ENCODE data around the gene KLF6. TPM values are rescaled to one million over a fixed set of nuclear protein-coding genes. Genes with fewer than 3 reads are reported as not detected.

Gene KLF6
- total RNA-seq, 3 donors from 2014 or later (not counting 1 experiment from before 2014, with no cell fraction given): 1,044 to 1,768 (median 1,056) TPM

DNA sequence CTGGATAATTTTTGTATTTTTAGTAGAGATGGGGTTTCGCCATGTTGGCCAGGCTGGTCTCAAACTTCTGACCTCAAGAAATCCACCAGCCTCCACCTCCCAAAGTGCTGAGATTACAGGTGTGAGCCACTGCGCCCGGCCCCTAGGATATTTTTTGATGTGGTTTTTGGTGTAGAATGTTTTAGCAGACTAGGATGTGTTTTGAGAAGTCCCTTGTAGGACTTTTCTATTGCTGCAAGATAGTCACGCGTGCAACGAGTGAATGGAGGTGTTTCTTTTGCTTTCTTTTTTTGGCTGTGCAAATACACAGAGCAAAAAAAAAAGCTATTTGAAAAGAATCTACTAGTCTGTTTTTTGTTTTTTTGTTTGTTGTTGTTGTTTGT lies 29.8 kb upstream of the KLF6 start:
- 30% methylated on average over 5 of the region's 6 CpGs for WGBS (ENCODE audit: insufficient coverage)
- H3K4me3 Mint-ChIP-seq: peak overlapping the region; percentile 53
- ATAC-seq (peak in 2 of 3 donors; percentile 6 to 31), DNase-seq (peak in 1 of 2 donors; percentile 41)
- Histone ChIP-seq H3K4me1 (ENCODE audit: control insufficient read depth, insufficient read depth, low read length) (peaks cover 36% of the 10 kb centered on the region), H3K27ac (ENCODE audit: low read length) (no peak overlapping the region), H3K9me3 (ENCODE audit: control insufficient read depth, insufficient read depth, low read length) (no peaks in the 10 kb centered on the region), H3K27me3 (ENCODE audit: control insufficient read depth, insufficient read depth, low read length) (no peaks in the 10 kb centered on the region), H3K4me3 (ENCODE audit: low read length) (no peak overlapping the region), H3K36me3 (ENCODE audit: control insufficient read depth, insufficient read depth, low read length) (no peaks in the 10 kb centered on the region)
- no peaks in the 10 kb centered on the region for H3K9me3 Mint-ChIP-seq
- intact Hi-C loops (cut with micrococcal nuclease): loop anchor here (5.0 kb wide), 1 partner anchor 77 kb away; no protein-coding TSS in a partner anchor
- H3K27ac Mint-ChIP-seq: peak overlapping the region; percentile 63 to 86
- TF ChIP-seq, protein P1, sequence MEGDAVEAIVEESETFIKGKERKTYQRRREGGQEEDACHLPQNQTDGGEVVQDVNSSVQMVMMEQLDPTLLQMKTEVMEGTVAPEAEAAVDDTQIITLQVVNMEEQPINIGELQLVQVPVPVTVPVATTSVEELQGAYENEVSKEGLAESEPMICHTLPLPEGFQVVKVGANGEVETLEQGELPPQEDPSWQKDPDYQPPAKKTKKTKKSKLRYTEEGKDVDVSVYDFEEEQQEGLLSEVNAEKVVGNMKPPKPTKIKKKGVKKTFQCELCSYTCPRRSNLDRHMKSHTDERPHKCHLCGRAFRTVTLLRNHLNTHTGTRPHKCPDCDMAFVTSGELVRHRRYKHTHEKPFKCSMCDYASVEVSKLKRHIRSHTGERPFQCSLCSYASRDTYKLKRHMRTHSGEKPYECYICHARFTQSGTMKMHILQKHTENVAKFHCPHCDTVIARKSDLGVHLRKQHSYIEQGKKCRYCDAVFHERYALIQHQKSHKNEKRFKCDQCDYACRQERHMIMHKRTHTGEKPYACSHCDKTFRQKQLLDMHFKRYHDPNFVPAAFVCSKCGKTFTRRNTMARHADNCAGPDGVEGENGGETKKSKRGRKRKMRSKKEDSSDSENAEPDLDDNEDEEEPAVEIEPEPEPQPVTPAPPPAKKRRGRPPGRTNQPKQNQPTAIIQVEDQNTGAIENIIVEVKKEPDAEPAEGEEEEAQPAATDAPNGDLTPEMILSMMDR (IDR thresholded peaks at IDR 0.05): no peak
- no peaks in the 10 kb centered on the region for H3K36me3 Mint-ChIP-seq
- H3K4me1 Mint-ChIP-seq: peaks cover 31 to 46% of the 10 kb centered on the region in 2 donors
- no peaks in the 10 kb centered on the region for H3K27me3 Mint-ChIP-seq (ENCODE audit: low read depth in 2 of 2)

DNA sequence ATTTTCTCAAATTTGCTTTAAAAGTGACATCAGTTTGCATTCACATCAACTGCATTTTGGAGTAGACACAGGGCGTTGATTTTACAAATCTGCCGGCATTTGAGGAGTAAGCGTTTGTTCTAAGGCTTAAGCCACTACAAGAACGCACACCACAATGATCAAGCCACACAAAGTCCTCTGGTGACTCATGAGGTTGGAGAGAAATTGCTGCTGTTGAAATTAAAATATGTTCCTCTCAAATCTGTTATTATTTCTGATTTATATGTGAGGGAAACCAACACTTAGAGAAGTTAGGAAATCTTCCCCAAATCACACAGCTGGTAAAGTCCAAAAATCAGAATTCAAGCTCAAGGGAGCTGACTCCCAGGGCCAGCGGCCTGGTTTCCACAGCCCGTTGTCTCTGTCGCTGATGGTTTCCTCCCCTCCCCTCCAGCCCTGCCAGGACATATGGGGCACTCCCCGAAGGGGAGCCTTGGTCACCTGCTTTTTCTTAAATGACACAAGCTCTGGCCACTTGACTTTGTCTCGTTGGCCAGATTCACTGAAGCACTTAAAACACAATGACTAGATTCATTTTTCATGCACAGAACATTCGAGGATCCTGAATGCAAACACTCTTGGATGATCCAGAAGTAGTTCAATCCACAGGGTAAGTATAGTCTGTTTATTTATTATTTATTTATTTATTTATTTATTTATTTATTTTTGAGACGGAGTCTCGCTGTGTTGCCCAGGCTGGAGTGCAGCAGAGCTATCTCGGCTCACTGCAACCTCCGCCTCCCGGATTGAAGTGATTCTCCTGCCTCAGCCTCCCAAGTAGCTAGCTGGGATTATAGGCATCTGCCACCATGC lies 29.2 kb upstream of the KLF6 start:
- H3K36me3 Mint-ChIP-seq: no peaks in the 10 kb centered on the region
- Histone ChIP-seq H3K9me3 (ENCODE audit: control insufficient read depth, insufficient read depth, low read length) (no peaks in the 10 kb centered on the region), H3K27ac (ENCODE audit: low read length) (peak overlapping the region; percentile 43), H3K4me3 (ENCODE audit: low read length) (no peak overlapping the region), H3K36me3 (ENCODE audit: control insufficient read depth, insufficient read depth, low read length) (no peaks in the 10 kb centered on the region), H3K4me1 (ENCODE audit: control insufficient read depth, insufficient read depth, low read length) (peaks cover 42% of the 10 kb centered on the region), H3K27me3 (ENCODE audit: control insufficient read depth, insufficient read depth, low read length) (no peaks in the 10 kb centered on the region)
- no peak for DNase-seq
- no peaks in the 10 kb centered on the region for H3K27me3 Mint-ChIP-seq (ENCODE audit: low read depth in 2 of 2)
- TF ChIP-seq, protein P1 (IDR thresholded peaks at IDR 0.05): no peak
- H3K27ac Mint-ChIP-seq: peak overlapping the region; percentile 63 to 86
- intact Hi-C loops (cut with micrococcal nuclease): loop anchor here (5.0 kb wide), 1 partner anchor 78 kb away; no protein-coding TSS in a partner anchor
- peaks cover 38 to 52% of the 10 kb centered on the region in 2 donors for H3K4me1 Mint-ChIP-seq
- WGBS (ENCODE audit: insufficient coverage): 83% methylated on average over 14 of the region's 15 CpGs
- H3K4me3 Mint-ChIP-seq: no peak overlapping the region
- no peaks in the 10 kb centered on the region for H3K9me3 Mint-ChIP-seq
- ATAC-seq: no peak

DNA sequence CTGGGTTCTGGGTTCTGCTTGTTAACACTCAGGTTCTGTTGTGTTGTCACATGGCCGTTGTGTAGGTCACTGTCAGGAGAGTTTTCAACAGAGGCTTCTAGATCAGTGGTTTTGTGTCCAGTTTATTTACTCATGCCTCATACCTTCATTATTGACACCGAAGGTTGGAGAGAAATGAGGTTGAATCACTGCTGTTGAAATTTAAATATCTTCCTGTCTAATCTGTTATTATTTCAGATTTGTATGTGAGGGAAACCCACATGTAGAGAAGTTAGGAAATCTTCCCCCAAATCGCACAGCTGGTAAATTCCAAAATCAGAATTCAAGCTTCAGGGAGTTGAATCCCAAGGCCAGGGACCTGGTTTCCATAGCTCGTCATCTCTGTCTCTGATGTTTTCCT lies 28.3 kb upstream of the KLF6 start:
- intact Hi-C loops (cut with micrococcal nuclease): loop anchor here (5.0 kb wide), 1 partner anchor 79 kb away; no protein-coding TSS in a partner anchor
- H3K27ac ChIP-seq (ENCODE audit: low read length): no peak overlapping the region
- no peaks in the 10 kb centered on the region for H3K9me3 ChIP-seq (ENCODE audit: control insufficient read depth, insufficient read depth, low read length)

More for the DNA sequence above, 28.3 kb upstream of the KLF6 start:
- Histone ChIP-seq H3K4me1 (ENCODE audit: control insufficient read depth, insufficient read depth, low read length) (peaks cover 49% of the 10 kb centered on the region), H3K27me3 (ENCODE audit: control insufficient read depth, insufficient read depth, low read length) (no peaks in the 10 kb centered on the region), H3K36me3 (ENCODE audit: control insufficient read depth, insufficient read depth, low read length) (no peaks in the 10 kb centered on the region), H3K4me3 (ENCODE audit: low read length) (no peak overlapping the region)
- Mint-ChIP-seq H3K36me3 (no peaks in the 10 kb centered on the region), H3K4me3 (no peak overlapping the region), H3K27me3 (ENCODE audit: low read depth in 2 of 2) (no peaks in the 10 kb centered on the region), H3K9me3 (no peaks in the 10 kb centered on the region), H3K27ac (peak overlapping the region in 1 of 2 donors; percentile 86), H3K4me1 (peaks cover 47 to 62% of the 10 kb centered on the region in 2 donors)
- no peak for DNase-seq
- TF ChIP-seq, protein P1 (IDR thresholded peaks at IDR 0.05): no peak
- WGBS (ENCODE audit: insufficient coverage): 91% methylated on average over 3 of the region's 4 CpGs
- ATAC-seq: no peak

Measured in natural killer cell (primary cell).